Esophagus muscularis mucosa (tissue), 4 donors: ENCODE data around the gene TM4SF1. TPM values are rescaled to one million over a fixed set of nuclear protein-coding genes. Genes with fewer than 3 reads are reported as not detected.
A peak's percentile ranks its signal among the peaks of the same experiment; 100 is the strongest.

Source experiments
- DNase-seq: peaks from one replicate; pipeline ENCODE4 v3.0.0-alpha.2; 2017; ENCODE audit errors: extremely low spot score
- H3K27ac ChIP-seq, 4 donors: fragments of 200-600 bp; sonication (generic); replicated peaks in 1 of 4; 1 replicate in 3 of 4; 2 replicates in 1 of 4; pipeline ENCODE4 v1.5.1; 2016 to 2019; ENCODE audit warnings: mild to moderate bottlenecking in 1 of 4
- H3K27me3 ChIP-seq, 4 donors: fragments of 200-600 bp; sonication (generic); one replicate each; pipeline versions ENCODE4 v1.5.1 to v1.6.0; 2016 to 2019
- H3K36me3 ChIP-seq, 4 donors: fragments of 200-600 bp; sonication (generic); one replicate each; pipeline ENCODE4 v1.5.1; 2016 to 2019
- H3K4me1 ChIP-seq, 4 donors: fragments of 200-600 bp; sonication (generic); one replicate each; pipeline ENCODE4 v1.5.1; 2016 to 2019
- H3K4me3 ChIP-seq, 4 donors: fragments of 200-600 bp; sonication (generic); 1 replicate in 2 of 4; 2 replicates in 2 of 4; pipeline ENCODE4 v1.5.1; 2016 to 2019; ENCODE audit warnings: mild to moderate bottlenecking in 4 of 4, moderate library complexity in 1 of 4
- H3K9me3 ChIP-seq, 4 donors: fragments of 200-600 bp; sonication (generic); 1 replicate in 3 of 4; 2 replicates in 1 of 4; pipeline ENCODE4 v1.5.1; 2016 to 2019
- EP300 ChIP-seq: sonication (generic); formaldehyde crosslinking; IDR thresholded peaks from one replicate; pipeline ENCODE4 v1.6.1; 2017; ENCODE audit warnings: antibody characterized with exemption
- POLR2A ChIP-seq: fragments of 450-650 bp; IDR thresholded peaks from one replicate; pipeline ENCODE4 v1.6.1; 2017; ENCODE audit warnings: antibody characterized with exemption, moderate library complexity, mild to moderate bottlenecking, low read depth
- POLR2AphosphoS5 ChIP-seq, 2 donors: sonication (generic); formaldehyde crosslinking; IDR thresholded peaks; one replicate each; pipeline ENCODE4 v1.6.1; 2017; ENCODE audit warnings: antibody characterized with exemption in 2 of 2
- WGBS: methylation state at CpG from one replicate; pipeline ENCODE4 v1.1.5; 2018; 5-methylcytosine and 5-hydroxymethylcytosine counted together
- intact Hi-C: fragments of 100-400 bp; cut with DNase I; formaldehyde crosslinking; loops from one replicate; pipeline ENCODE4 v1.15.1; 2023
- total RNA-seq, 4 donors: library from RNA; depleted of rRNA; stranded (reverse); fragments of >200 nt; gene quantifications; one replicate each; pipeline versions ENCODE4 v1.1.0 to v1.2.1, GENCODE V29; 2016
- TF ChIP-seq, protein P1 (sequence below), 3 experiments: fragments of 200-600 bp in 2 of 3; fragments of 450-650 bp in 1 of 3; sonication (generic) in 2 of 3; IDR thresholded peaks; one replicate each; pipeline ENCODE4 v1.5.1; 2017 to 2019; ENCODE audit warnings: antibody characterized with exemption in 3 of 3, mild to moderate bottlenecking in 2 of 3, moderate library complexity in 1 of 3

Gene TM4SF1
- total RNA-seq, 4 donors from 2014 or later = 28.7 to 151 (median 77.7) TPM

DNA sequence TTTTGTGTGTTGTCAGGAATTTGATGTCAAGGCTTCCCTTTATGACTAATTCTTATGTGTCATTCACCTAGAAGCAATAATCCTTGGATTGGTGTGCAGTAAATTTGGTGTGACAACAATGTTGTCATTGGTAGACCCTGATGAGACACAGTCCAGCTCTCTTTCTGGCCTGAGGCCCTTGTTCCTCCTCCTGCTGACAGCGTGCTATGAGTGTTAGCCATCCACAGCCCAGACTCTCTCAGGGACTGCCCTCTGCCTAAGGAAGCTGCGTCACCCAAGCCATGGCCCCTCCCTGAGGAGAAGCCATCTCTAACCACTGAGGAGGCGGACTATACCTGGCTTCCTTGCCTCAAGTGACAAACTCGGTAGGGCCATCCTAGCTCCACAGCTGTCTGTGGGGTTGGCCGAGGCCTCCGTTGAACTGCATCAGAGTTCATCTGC is 13.3 kb upstream of the TM4SF1 start:
- Histone ChIP-seq H3K4me3 (no peak overlapping the region), H3K27ac (no peak overlapping the region), H3K9me3 (no peaks in the 10 kb centered on the region), H3K27me3 (no peaks in the 10 kb centered on the region), H3K4me1 (peaks cover 14 to 21% (median 21%) of the 10 kb centered on the region in 4 donors), H3K36me3 (no peaks in the 10 kb centered on the region)
- TF ChIP-seq EP300 = no peak
- TF ChIP-seq, protein P1, sequence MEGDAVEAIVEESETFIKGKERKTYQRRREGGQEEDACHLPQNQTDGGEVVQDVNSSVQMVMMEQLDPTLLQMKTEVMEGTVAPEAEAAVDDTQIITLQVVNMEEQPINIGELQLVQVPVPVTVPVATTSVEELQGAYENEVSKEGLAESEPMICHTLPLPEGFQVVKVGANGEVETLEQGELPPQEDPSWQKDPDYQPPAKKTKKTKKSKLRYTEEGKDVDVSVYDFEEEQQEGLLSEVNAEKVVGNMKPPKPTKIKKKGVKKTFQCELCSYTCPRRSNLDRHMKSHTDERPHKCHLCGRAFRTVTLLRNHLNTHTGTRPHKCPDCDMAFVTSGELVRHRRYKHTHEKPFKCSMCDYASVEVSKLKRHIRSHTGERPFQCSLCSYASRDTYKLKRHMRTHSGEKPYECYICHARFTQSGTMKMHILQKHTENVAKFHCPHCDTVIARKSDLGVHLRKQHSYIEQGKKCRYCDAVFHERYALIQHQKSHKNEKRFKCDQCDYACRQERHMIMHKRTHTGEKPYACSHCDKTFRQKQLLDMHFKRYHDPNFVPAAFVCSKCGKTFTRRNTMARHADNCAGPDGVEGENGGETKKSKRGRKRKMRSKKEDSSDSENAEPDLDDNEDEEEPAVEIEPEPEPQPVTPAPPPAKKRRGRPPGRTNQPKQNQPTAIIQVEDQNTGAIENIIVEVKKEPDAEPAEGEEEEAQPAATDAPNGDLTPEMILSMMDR (IDR thresholded peaks at IDR 0.05) = no peak
- TF ChIP-seq POLR2AphosphoS5 (IDR thresholded peaks at IDR 0.05) = no peak
- TF ChIP-seq POLR2A = no peak
- 77% methylated on average over 4 of the region's 6 CpGs for WGBS
- intact Hi-C loops = no loop called here
- DNase-seq = no peak

DNA sequence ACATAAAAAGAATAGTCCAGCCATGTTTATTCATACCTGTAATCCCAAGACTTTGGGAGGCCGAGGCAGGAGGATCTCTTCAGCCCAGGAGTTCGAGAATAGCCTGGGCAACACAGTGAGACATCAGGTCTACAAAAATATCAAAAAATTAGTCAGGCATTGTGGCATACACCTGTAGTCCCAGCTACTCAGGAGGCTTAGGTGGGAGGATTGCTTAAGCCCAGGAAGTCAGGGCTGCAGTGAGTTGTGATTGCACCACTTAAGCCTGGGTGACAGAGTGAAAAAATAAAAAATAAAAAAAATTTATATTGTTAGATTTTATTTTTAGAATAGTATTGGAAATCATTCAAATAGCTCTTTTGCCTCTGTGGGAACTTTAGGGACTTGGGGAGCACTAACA is 12.8 kb upstream of the TM4SF1 start:
- H3K9me3 ChIP-seq = no peaks in the 10 kb centered on the region
- no peaks in the 10 kb centered on the region for H3K27me3 ChIP-seq
- DNase-seq = no peak
- H3K4me1 ChIP-seq = peaks cover 14 to 26% (median 24%) of the 10 kb centered on the region in 4 donors
- intact Hi-C loops = no loop called here
- no peaks in the 10 kb centered on the region for H3K36me3 ChIP-seq
- WGBS = 95% methylated on average over 2 of the region's 2 CpGs
- no peak overlapping the region for H3K4me3 ChIP-seq
- H3K27ac ChIP-seq = no peak overlapping the region
- TF ChIP-seq, protein P1 (IDR thresholded peaks at IDR 0.05) = no peak
- TF ChIP-seq POLR2AphosphoS5 (IDR thresholded peaks at IDR 0.05) = no peak
- TF ChIP-seq POLR2A = no peak
- no peak for TF ChIP-seq EP300

GRCh38 chr3:149388531-149389417 is 11.3 kb upstream of the TM4SF1 start:
- TF ChIP-seq, protein P1 (IDR thresholded peaks at IDR 0.05) = no peak
- no peak for TF ChIP-seq POLR2AphosphoS5 (IDR thresholded peaks at IDR 0.05)
- no peak for TF ChIP-seq EP300
- no peak for TF ChIP-seq POLR2A
- Histone ChIP-seq H3K27me3 (no peaks in the 10 kb centered on the region), H3K4me1 (peaks cover 14 to 26% (median 21%) of the 10 kb centered on the region in 4 donors), H3K4me3 (no peak overlapping the region), H3K27ac (peak overlapping the region in 1 of 4 donors; percentile 37), H3K36me3 (no peaks in the 10 kb centered on the region), H3K9me3 (no peaks in the 10 kb centered on the region)
- 91% methylated on average over 3 of the region's 3 CpGs for WGBS
- no peak for DNase-seq
- intact Hi-C loops = loop anchor here (5.0 kb wide), 1 partner anchor 261 kb away; the partner anchor contains the start of gene HPS3

GRCh38 chr3:149388001-149388440 is 10.6 kb upstream of the TM4SF1 start:
- Histone ChIP-seq H3K9me3 (no peaks in the 10 kb centered on the region), H3K4me1 (peaks cover 14 to 26% (median 21%) of the 10 kb centered on the region in 4 donors), H3K27ac (peak overlapping the region; percentile 50 to 77 (median 64)), H3K27me3 (no peaks in the 10 kb centered on the region), H3K4me3 (no peak overlapping the region), H3K36me3 (no peaks in the 10 kb centered on the region)
- WGBS = 79% methylated on average over 8 of the region's 8 CpGs
- intact Hi-C loops = loop anchor here (5.0 kb wide), 1 partner anchor 261 kb away; the partner anchor contains the start of gene HPS3
- TF ChIP-seq, protein P1 (IDR thresholded peaks at IDR 0.05) = no peak
- TF ChIP-seq POLR2AphosphoS5 (IDR thresholded peaks at IDR 0.05) (no peak), EP300 (no peak), POLR2A (no peak)
- no peak for DNase-seq
